ENCODE results near the gene TTC39A.
A peak's percentile ranks its signal among the peaks of the same experiment; 100 is the strongest.

Gene TTC39A

GRCh38 chr1:51347398-51348146 lies 17.2 kb upstream of the TTC39A start:
- Histone ChIP-seq H3K9me2 (replicated peaks; ENCODE audit: insufficient read depth, low read length) (no peaks in the 10 kb centered on the region), H3K9ac (ENCODE audit: low read length) (no peak overlapping the region), H3K4me2 (ENCODE audit: low read depth, low read length) (no peak overlapping the region), H3K27ac (ENCODE audit: low read length) (no peak overlapping the region), H3K27me3 (replicated peaks; ENCODE audit: insufficient read depth, low read length) (no peaks in the 10 kb centered on the region), H3F3A (ENCODE audit: insufficient read depth, low read length) (no peaks in the 10 kb centered on the region), H3K4me3 (ENCODE audit: low read length) (no peak overlapping the region), H2AFZ (ENCODE audit: low read length) (no peak overlapping the region), H4K20me1 (ENCODE audit: insufficient read depth, low read length) (no peaks in the 10 kb centered on the region), H3K9me3 (replicated peaks; ENCODE audit: insufficient read depth, low read length) (no peaks in the 10 kb centered on the region), H3K4me1 (ENCODE audit: low read length) (no peaks in the 10 kb centered on the region), H3K36me3 (replicated peaks; ENCODE audit: insufficient read depth, low read length) (no peaks in the 10 kb centered on the region), H3K79me2 (ENCODE audit: low read length) (no peaks in the 10 kb centered on the region)
- TF ChIP-seq EZH2 (optimal IDR thresholded peaks at IDR 0.05; ENCODE audit: low read depth, low read length): no peak
- no peak for TF ChIP-seq CTCF (IDR thresholded peaks at IDR 0.05; ENCODE audit: low read length)
- no peak for TF ChIP-seq EZH2phosphoT487 (IDR thresholded peaks at IDR 0.05; ENCODE audit: low read length)
- no peak for DNase-seq

- H4K20me1 ChIP-seq (ENCODE audit: insufficient read depth, low read length): no peaks in the 10 kb centered on the region
- no peaks in the 10 kb centered on the region for H3K9me3 ChIP-seq (replicated peaks; ENCODE audit: insufficient read depth, low read length)
- no peak overlapping the region for H3K4me2 ChIP-seq (ENCODE audit: low read depth, low read length)
- H3K36me3 ChIP-seq (replicated peaks; ENCODE audit: insufficient read depth, low read length): no peaks in the 10 kb centered on the region
- no peak overlapping the region for H3K27ac ChIP-seq (ENCODE audit: low read length)
- H3K9ac ChIP-seq (ENCODE audit: low read length): no peak overlapping the region
- DNase-seq: no peak
- no peaks in the 10 kb centered on the region for H3K27me3 ChIP-seq (replicated peaks; ENCODE audit: insufficient read depth, low read length)
- H3K4me3 ChIP-seq (ENCODE audit: low read length): no peak overlapping the region
- no peaks in the 10 kb centered on the region for H3K9me2 ChIP-seq (replicated peaks; ENCODE audit: insufficient read depth, low read length)
- no peak for TF ChIP-seq CTCF (IDR thresholded peaks at IDR 0.05; ENCODE audit: low read length)
- TF ChIP-seq EZH2 (optimal IDR thresholded peaks at IDR 0.05; ENCODE audit: low read depth, low read length): no peak
- TF ChIP-seq EZH2phosphoT487 (IDR thresholded peaks at IDR 0.05; ENCODE audit: low read length): no peak
- H2AFZ ChIP-seq (ENCODE audit: low read length): no peak overlapping the region
- no peaks in the 10 kb centered on the region for H3K79me2 ChIP-seq (ENCODE audit: low read length)
- no peaks in the 10 kb centered on the region for H3F3A ChIP-seq (ENCODE audit: insufficient read depth, low read length)
- no peaks in the 10 kb centered on the region for H3K4me1 ChIP-seq (ENCODE audit: low read length)
Observed at GRCh38 chr1:51346086-51346942, 16.0 kb upstream of the TTC39A start.

GRCh38 chr1:51345300-51345687 lies 14.9 kb upstream of the TTC39A start:
- DNase-seq: no peak
- Histone ChIP-seq H3K36me3 (replicated peaks; ENCODE audit: insufficient read depth, low read length) (no peaks in the 10 kb centered on the region), H3K4me1 (ENCODE audit: low read length) (no peaks in the 10 kb centered on the region), H3K9me2 (replicated peaks; ENCODE audit: insufficient read depth, low read length) (no peaks in the 10 kb centered on the region), H3K4me2 (ENCODE audit: low read depth, low read length) (0 out of 2 replicates have a peak overlapping the region, but pooled peaks have one; percentile 2), H2AFZ (ENCODE audit: low read length) (no peak overlapping the region), H4K20me1 (ENCODE audit: insufficient read depth, low read length) (no peaks in the 10 kb centered on the region), H3K79me2 (ENCODE audit: low read length) (no peaks in the 10 kb centered on the region), H3F3A (ENCODE audit: insufficient read depth, low read length) (no peaks in the 10 kb centered on the region), H3K27me3 (replicated peaks; ENCODE audit: insufficient read depth, low read length) (no peaks in the 10 kb centered on the region), H3K9ac (ENCODE audit: low read length) (no peak overlapping the region), H3K4me3 (ENCODE audit: low read length) (no peak overlapping the region), H3K27ac (ENCODE audit: low read length) (no peak overlapping the region), H3K9me3 (replicated peaks; ENCODE audit: insufficient read depth, low read length) (no peaks in the 10 kb centered on the region)
- TF ChIP-seq EZH2phosphoT487 (IDR thresholded peaks at IDR 0.05; ENCODE audit: low read length) (no peak), CTCF (IDR thresholded peaks at IDR 0.05; ENCODE audit: low read length) (no peak), EZH2 (optimal IDR thresholded peaks at IDR 0.05; ENCODE audit: low read depth, low read length) (no peak)

Data from MM.1S (cell line).